OCI-LY1 (cell line): ENCODE measurements around the gene TK1.
A peak's percentile ranks its signal among the peaks of the same experiment; 100 is the strongest.

Experiments
- H2AFZ ChIP-seq: fragments of 200-600 bp; sonication (generic), shearing (Covaris generic); 2 replicates; pipeline ENCODE4 v1.6.0; 2014; ENCODE audit warnings: antibody characterized with exemption, mild to moderate bottlenecking, low read length
- H3F3A ChIP-seq: fragments of 200-600 bp; sonication (generic), shearing (Covaris generic); 2 replicates; pipeline ENCODE4 v1.6.0; 2014; ENCODE audit warnings: mild to moderate bottlenecking, antibody characterized with exemption, low read length, moderate library complexity; ENCODE audit not compliant: insufficient read depth
- H3K27ac ChIP-seq: fragments of 200-600 bp; sonication (generic); 2 replicates; pipeline ENCODE4 v1.5.1; 2014; ENCODE audit warnings: low read length, mixed run types, mild to moderate bottlenecking, low read depth; ENCODE audit not compliant: poor library complexity, severe bottlenecking
- H3K27me3 ChIP-seq: fragments of 200-600 bp; sonication (generic); 2 replicates; pipeline ENCODE4 v1.6.0; 2014; ENCODE audit warnings: antibody characterized with exemption, mild to moderate bottlenecking, low read length, moderate library complexity; ENCODE audit not compliant: insufficient read depth
- H3K36me3 ChIP-seq: fragments of 200-600 bp; sonication (generic); 2 replicates; pipeline ENCODE4 v1.6.1; 2014; ENCODE audit warnings: mild to moderate bottlenecking, antibody characterized with exemption, low read length, moderate library complexity, mixed read lengths; ENCODE audit not compliant: insufficient read depth
- H3K4me1 ChIP-seq: fragments of 200-600 bp; sonication (generic); 2 replicates; pipeline ENCODE4 v1.5.1; 2014; ENCODE audit warnings: mild to moderate bottlenecking, low read length, moderate library complexity; ENCODE audit not compliant: insufficient read depth, severe bottlenecking
- H3K4me2 ChIP-seq: fragments of 200-600 bp; sonication (generic), shearing (Covaris generic); 2 replicates; pipeline ENCODE4 v1.6.1; 2014; ENCODE audit warnings: low read length
- H3K4me3 ChIP-seq: fragments of 200-600 bp; sonication (generic); 2 replicates; pipeline ENCODE4 v1.5.1; 2014; ENCODE audit warnings: low read length, low read depth, mild to moderate bottlenecking, mixed read lengths; ENCODE audit not compliant: poor library complexity, severe bottlenecking
- H3K79me2 ChIP-seq: fragments of 200-600 bp; shearing (Covaris generic); 2 replicates; pipeline ENCODE4 v1.6.1; 2016; ENCODE audit warnings: mixed run types, low read length, mixed read lengths; ENCODE audit not compliant: insufficient read depth
- H3K9ac ChIP-seq: fragments of 200-600 bp; sonication (generic), shearing (Covaris generic); 2 replicates; pipeline ENCODE4 v1.6.1; 2014; ENCODE audit warnings: mild to moderate bottlenecking, low read length, mixed read lengths
- H3K9me2 ChIP-seq: fragments of 200-600 bp; sonication (generic), shearing (Covaris generic); 2 replicates; pipeline ENCODE4 v1.6.1; 2014; ENCODE audit warnings: low read depth, mild to moderate bottlenecking, low read length, mixed read lengths
- H3K9me3 ChIP-seq: fragments of 200-600 bp; shearing (Covaris generic); 2 replicates; pipeline ENCODE4 v1.6.1; 2014; ENCODE audit warnings: low read length, mixed read lengths
- H4K20me1 ChIP-seq: fragments of 200-600 bp; sonication (generic), shearing (Covaris generic); 2 replicates; pipeline ENCODE4 v1.6.0; 2016; ENCODE audit warnings: mild to moderate bottlenecking, low read length; ENCODE audit not compliant: insufficient read depth
- CTCF ChIP-seq: fragments of 200-600 bp; sonication (generic), shearing (Covaris generic); IDR thresholded peaks from 2 replicates; pipeline ENCODE4 v1.5.1; 2017; ENCODE audit warnings: mild to moderate bottlenecking, antibody characterized with exemption, low read length, moderate library complexity, mixed read lengths
- EZH2 ChIP-seq: fragments of 200-600 bp; sonication (generic), shearing (Covaris generic); IDR thresholded peaks from 2 replicates; pipeline ENCODE4 v1.8.0; 2017; ENCODE audit warnings: borderline replicate concordance, mixed run types, mild to moderate bottlenecking, antibody characterized with exemption, low read length, moderate library complexity, mixed read lengths

Gene TK1

GRCh38 chr17:78175643-78175981 is 11.2 kb downstream of the TK1 start:
- Histone ChIP-seq H3K27me3 (no peaks in the 10 kb centered on the region), H3K4me2 (peak overlapping the region; percentile 39; the same call in 1 of the 2 replicates), H3F3A (no peaks in the 10 kb centered on the region), H3K79me2 (no peaks in the 10 kb centered on the region), H3K4me1 (peaks cover 74% of the 10 kb centered on the region), H3K9me3 (no peaks in the 10 kb centered on the region), H3K4me3 (no peak overlapping the region), H3K36me3 (peaks cover 80% of the 10 kb centered on the region), H4K20me1 (no peaks in the 10 kb centered on the region), H3K27ac (peak overlapping the region; percentile 49), H3K9me2 (no peaks in the 10 kb centered on the region), H3K9ac (no peak overlapping the region; the same call in 1 of the 2 replicates), H2AFZ (no peak overlapping the region)
- TF ChIP-seq EZH2 (no peak), CTCF (no peak)

- H3K4me1 ChIP-seq = peaks cover 70% of the 10 kb centered on the region
- H3K79me2 ChIP-seq = no peaks in the 10 kb centered on the region
- H2AFZ ChIP-seq = no peak overlapping the region
- H3K9ac ChIP-seq = peak overlapping the region; percentile 24; the same call in 1 of the 2 replicates
- peak overlapping the region; percentile 49 for H3K27ac ChIP-seq
- no peaks in the 10 kb centered on the region for H3K27me3 ChIP-seq
- H3K4me2 ChIP-seq = peak overlapping the region; percentile 39; the same call in 1 of the 2 replicates
- no peaks in the 10 kb centered on the region for H3K9me3 ChIP-seq
- H3K36me3 ChIP-seq = peaks cover 75% of the 10 kb centered on the region
- peak overlapping the region; percentile 29 for H3K4me3 ChIP-seq
- no peak for TF ChIP-seq EZH2
- TF ChIP-seq CTCF = peak; percentile 51
- no peaks in the 10 kb centered on the region for H4K20me1 ChIP-seq
- H3F3A ChIP-seq = no peaks in the 10 kb centered on the region
- H3K9me2 ChIP-seq = no peaks in the 10 kb centered on the region
These were observed 11.8 kb downstream of the TK1 start for GRCh38 chr17:78174870-78175642.

- peak overlapping the region; percentile 29 for H3K4me3 ChIP-seq
- H3K27ac ChIP-seq = peak overlapping the region; percentile 49
- H3K9me3 ChIP-seq = no peaks in the 10 kb centered on the region
- no peaks in the 10 kb centered on the region for H4K20me1 ChIP-seq
- peaks cover 68% of the 10 kb centered on the region for H3K36me3 ChIP-seq
- H3K9ac ChIP-seq = peak overlapping the region; percentile 24; the same call in 1 of the 2 replicates
- no peaks in the 10 kb centered on the region for H3K79me2 ChIP-seq
- H3K4me2 ChIP-seq = peak overlapping the region; percentile 39; the same call in 1 of the 2 replicates
- H3K9me2 ChIP-seq = no peaks in the 10 kb centered on the region
- TF ChIP-seq EZH2 (no peak), CTCF (no peak)
- no peak overlapping the region for H2AFZ ChIP-seq
- no peaks in the 10 kb centered on the region for H3K27me3 ChIP-seq
- no peaks in the 10 kb centered on the region for H3F3A ChIP-seq
- H3K4me1 ChIP-seq = peaks cover 71% of the 10 kb centered on the region
These were observed 12.4 kb downstream of the TK1 start for GRCh38 chr17:78174346-78174869.
